Tibial nerve (tissue), 4 donors: ENCODE results near the gene GALNT10.

Experiments used
- CTCF ChIP-seq, 5 experiments: fragments of 200-600 bp in 3 of 5; fragments of 450-650 bp in 2 of 5; sonication (generic) in 3 of 5; IDR thresholded peaks; one replicate each; pipeline ENCODE4 v1.5.1; 2016 to 2019; ENCODE audit warnings: antibody characterized with exemption in 5 of 5, mild to moderate bottlenecking in 3 of 5, moderate library complexity in 2 of 5
- EP300 ChIP-seq, 2 donors: sonication (generic); formaldehyde crosslinking; IDR thresholded peaks; one replicate each; pipeline ENCODE4 v1.6.1; 2017; ENCODE audit warnings: antibody characterized with exemption in 2 of 2, mild to moderate bottlenecking in 1 of 2
- POLR2A ChIP-seq, 2 donors: fragments of 450-650 bp; IDR thresholded peaks; one replicate each; pipeline ENCODE4 v1.6.1; 2017; ENCODE audit warnings: antibody characterized with exemption in 2 of 2, mild to moderate bottlenecking in 2 of 2, moderate library complexity in 2 of 2

GRCh38 chr5:154446195-154447088 is 255.9 kb downstream of the GALNT10 start:
- TF ChIP-seq CTCF (IDR thresholded peaks at IDR 0.05) = no peak
- TF ChIP-seq EP300 (IDR thresholded peaks at IDR 0.05) = no peak
- no peak for TF ChIP-seq POLR2A (IDR thresholded peaks at IDR 0.05)
